Measurements from ENCODE around the gene ZNF385C. TPM values are rescaled to one million over a fixed set of nuclear protein-coding genes. Genes with fewer than 3 reads are reported as not detected.
"Not testable (repeated sequence)": the region's sequence is repeated elsewhere in the genome, so short reads cannot be mapped to it uniquely, and the experiment has no call there.

The ZNF385C gene
- total and polyA plus RNA-seq, 2 of the 13 experiments (the other 11 are each of a cell fraction or from before 2014, with no cell fraction given) = 2.3 to 6.1 TPM

- H2AFZ ChIP-seq (ENCODE audit: low read length); in situ Hi-C loops (cut with HindIII; ENCODE audit: extremely low pct_ligation_motif_present, low pct_unique_long_range_greater_than_20kb); BruUV-seq (replicated peaks): not testable (repeated sequence)
These were observed 77.4 kb downstream of the ZNF385C start for GRCh38 chr17:42020845-42021244.

GRCh38 chr17:42019509-42020404 is 78.5 kb downstream of the ZNF385C start, which contains the start of gene NKIRAS2:
Gene NKIRAS2 (plus strand): TSS chr17:42020090. CDS start chr17:42021578, 1,488 bp downstream.
- no peaks in the 10 kb centered on the region for H4K20me1 ChIP-seq (ENCODE audit: insufficient read depth, low read length)
- peak within 1 kb of the TSS; percentile 93 for H3K9ac ChIP-seq (ENCODE audit: insufficient read depth, low read depth, low read length)
- 10% methylated on average over 37 of the region's 49 CpGs for WGBS (ENCODE audit: low lambda C conversion rate)
- intact Hi-C loops (cut with micrococcal nuclease; ENCODE audit: unreplicated experiment) (no loop called here), in situ Hi-C loops (cut with HindIII; ENCODE audit: extremely low pct_ligation_motif_present, low pct_unique_long_range_greater_than_20kb) (loop anchor here (5.0 kb wide), 1 partner anchor 52 kb away; the partner anchor contains the start of gene CNP)
- ChIA-PET CTCF (ENCODE audit: low intra/inter-chr PET ratio, low total read pairs) (interaction anchor here (1.2 kb wide), 1 partner anchor 30 kb away, joined by 4 read pairs; no protein-coding TSS in a partner anchor), POLR2A (interaction anchor here (0.6 to 7.5 kb wide), 15 partner anchors 9 to 369 kb away, joined by 3 to 183 read pairs (median 6); partner anchors contain the start of genes ACLY, CNP, EIF1 and KAT2A)
- peaks cover 0 to 3% of the 10 kb centered on the region in 2 experiments; a peak in 1 of 5 replicates for H3K27me3 ChIP-seq (ENCODE audit: control insufficient read depth in 1 of 2, insufficient read depth in 2 of 2, low read length in 2 of 2)
- ATAC-seq (peak; percentile 75), FAIRE-seq (no peak), DNase-seq (ENCODE audit: low spot score) (peak; percentile 89)
- H3K36me3 ChIP-seq (replicated peaks in 1 of 2; ENCODE audit: control insufficient read depth in 1 of 2, insufficient read depth in 2 of 2, low read length in 2 of 2) = peaks cover 9 to 27% of the 10 kb centered on the region in 2 experiments
- no TSS peak for BruUV-seq (replicated peaks)
- H2AFZ ChIP-seq (ENCODE audit: low read length) = peak within 1 kb of the TSS; percentile 73
- peak within 1 kb of the TSS; percentile 79 for H3K4me2 ChIP-seq (ENCODE audit: low read depth, low read length)
- H3K27ac ChIP-seq (ENCODE audit: extremely low read length, insufficient read depth, low read length) = peak within 1 kb of the TSS; percentile 64
- H3K4me1 ChIP-seq (ENCODE audit: insufficient read depth, low read length) = peaks cover 62% of the 10 kb centered on the region
- peaks cover 51% of the 10 kb centered on the region for H3K79me2 ChIP-seq (ENCODE audit: insufficient read depth, low read length)
- H3K4me3 ChIP-seq (replicated peaks in 1 of 3; ENCODE audit: insufficient read depth in 1 of 3, low read depth in 2 of 3, low read length in 3 of 3) = peak within 1 kb of the TSS; percentile 89 to 91 (median 89)
- no peaks in the 10 kb centered on the region for H3K9me3 ChIP-seq (ENCODE audit: low read length)
- peak; percentile 90; the same call in 1 of the 2 replicates for TF ChIP-seq NFKB2 (CRISPR knock-in tag; IDR thresholded peaks at IDR 0.05; ENCODE audit: borderline replicate concordance)
- no peak for TF ChIP-seq ZBTB8A (CRISPR knock-in tag; IDR thresholded peaks at IDR 0.05; ENCODE audit: borderline replicate concordance, low read depth)
- TF ChIP-seq ZNF10 (CRISPR knock-in tag; IDR thresholded peaks at IDR 0.05; ENCODE audit: borderline replicate concordance, low read depth) = no peak
- TF ChIP-seq FOXO1 (CRISPR knock-in tag; IDR thresholded peaks at IDR 0.05) = no peak; the same call in 1 of the 2 replicates
- peak; percentile 95 for TF ChIP-seq ZNF563 (CRISPR knock-in tag; IDR thresholded peaks at IDR 0.05)
- no peak for TF ChIP-seq ONECUT2 (CRISPR knock-in tag; IDR thresholded peaks at IDR 0.05)
- no peak for TF ChIP-seq NR3C1 (CRISPR knock-in tag; IDR thresholded peaks at IDR 0.05)
- TF ChIP-seq ZBTB33 (CRISPR knock-in tag; IDR thresholded peaks at IDR 0.05) = peak; percentile 80
- TF ChIP-seq STAT5B (CRISPR knock-in tag; IDR thresholded peaks at IDR 0.05) = 0 out of 2 replicates have a peak, but pooled peaks have one; percentile 51
- TF ChIP-seq ZNF501 (CRISPR knock-in tag; IDR thresholded peaks at IDR 0.05) = peak; percentile 95; the same call in 1 of the 2 replicates
- TF ChIP-seq TFDP1 (CRISPR knock-in tag; IDR thresholded peaks at IDR 0.05; ENCODE audit: borderline replicate concordance) = peak; percentile 83; the same call in 1 of the 2 replicates
- no peak for TF ChIP-seq ZNF251 (CRISPR knock-in tag; IDR thresholded peaks at IDR 0.05)

More at GRCh38 chr17:42020845-42021244, 77.4 kb downstream of the ZNF385C start:
- Histone ChIP-seq H3K4me3 (replicated peaks in 1 of 3; ENCODE audit: insufficient read depth in 1 of 3, low read depth in 2 of 3, low read length in 3 of 3) (peak overlapping the region; percentile 89 to 91 (median 89)), H3K9ac (ENCODE audit: insufficient read depth, low read depth, low read length) (peak overlapping the region; percentile 93), H3K36me3 (replicated peaks in 1 of 2; ENCODE audit: control insufficient read depth in 1 of 2, insufficient read depth in 2 of 2, low read length in 2 of 2) (peaks cover 9 to 27% of the 10 kb centered on the region in 2 experiments), H3K79me2 (ENCODE audit: insufficient read depth, low read length) (peaks cover 40% of the 10 kb centered on the region), H3K4me2 (ENCODE audit: low read depth, low read length) (peak overlapping the region; percentile 79), H3K4me1 (ENCODE audit: insufficient read depth, low read length) (peaks cover 62% of the 10 kb centered on the region)
- H3K27me3 ChIP-seq (ENCODE audit: control insufficient read depth in 1 of 2, insufficient read depth in 2 of 2, low read length in 2 of 2); FAIRE-seq; H3K9me3 ChIP-seq (ENCODE audit: low read length); ATAC-seq; CTCF ChIA-PET (ENCODE audit: low intra/inter-chr PET ratio, low total read pairs); DNase-seq (ENCODE audit: low spot score); H3K27ac ChIP-seq (ENCODE audit: extremely low read length, insufficient read depth, low read length); H4K20me1 ChIP-seq (ENCODE audit: insufficient read depth, low read length); intact Hi-C loops (cut with micrococcal nuclease; ENCODE audit: unreplicated experiment): not testable (repeated sequence)
- 50% methylated on average over 8 of the region's 8 CpGs for WGBS (ENCODE audit: low lambda C conversion rate)
- POLR2A ChIA-PET = interaction anchor here (1.3 to 7.5 kb wide), 6 partner anchors 8 to 102 kb away, joined by 4 to 183 read pairs (median 14); partner anchors contain the start of genes ACLY and CNP
- TF ChIP-seq NRL (CRISPR knock-in tag; IDR thresholded peaks at IDR 0.05; ENCODE audit: borderline replicate concordance) = 0 out of 2 replicates have a peak, but pooled peaks have one; percentile 30
